SU-DHL-6 (cell line): Measurements from ENCODE around the gene ZFP69B.
A peak's percentile ranks its signal among the peaks of the same experiment; 100 is the strongest.

ENCODE experiments used
- H2AFZ ChIP-seq: fragments of 200-600 bp; sonication (generic); 2 replicates; pipeline ENCODE4 v1.6.1; 2014; ENCODE audit warnings: low read depth, mild to moderate bottlenecking, moderate library complexity, mixed read lengths, antibody characterized with exemption, low read length; ENCODE audit not compliant: severe bottlenecking
- H3F3A ChIP-seq: fragments of 200-600 bp; shearing (Covaris generic); 2 replicates; pipeline ENCODE4 v1.6.0; 2016; ENCODE audit warnings: antibody characterized with exemption, mild to moderate bottlenecking; ENCODE audit not compliant: insufficient read depth
- H3K27ac ChIP-seq: fragments of 200-600 bp; sonication (generic); 2 replicates; pipeline ENCODE4 v1.5.1; 2016; ENCODE audit warnings: low read depth, mild to moderate bottlenecking, low read length, moderate library complexity, mixed read lengths
- H3K27me3 ChIP-seq: fragments of 200-600 bp; sonication (generic), shearing (Covaris generic); 2 replicates; pipeline ENCODE4 v1.6.0; 2014; ENCODE audit warnings: mild to moderate bottlenecking, low read length
- H3K36me3 ChIP-seq: fragments of 200-600 bp; sonication (generic); 2 replicates; pipeline ENCODE4 v1.6.1; 2014; ENCODE audit warnings: mild to moderate bottlenecking, low read length, mixed read lengths
- H3K4me2 ChIP-seq: fragments of 300-600, 200-600 bp; shearing (Covaris generic), sonication (generic); 2 replicates; pipeline ENCODE4 v1.6.0; 2014; ENCODE audit warnings: low read length, low read depth, mild to moderate bottlenecking; ENCODE audit not compliant: poor library complexity, severe bottlenecking
- H3K4me3 ChIP-seq: fragments of 200-600 bp; sonication (generic); 2 replicates; pipeline ENCODE4 v1.5.1; 2014; ENCODE audit warnings: antibody characterized with exemption, low read length, mild to moderate bottlenecking, mixed read lengths; ENCODE audit not compliant: insufficient read depth, poor library complexity, severe bottlenecking
- H3K79me2 ChIP-seq: fragments of 200-600 bp; sonication (generic); 2 replicates; pipeline ENCODE4 v1.6.1; 2014; ENCODE audit warnings: mild to moderate bottlenecking, low read length, moderate library complexity; ENCODE audit not compliant: insufficient read depth
- H3K9ac ChIP-seq: fragments of 200-600 bp; sonication (generic); 2 replicates; pipeline ENCODE4 v1.7.0; 2014; ENCODE audit warnings: mild to moderate bottlenecking, low read length
- H3K9me2 ChIP-seq: fragments of 200-600 bp; sonication (generic); replicated peaks from 2 replicates; pipeline ENCODE4 v1.6.1; 2014; ENCODE audit warnings: low read length; ENCODE audit not compliant: insufficient read depth
- H3K9me3 ChIP-seq: fragments of 200-600 bp; sonication (generic); 2 replicates; pipeline ENCODE4 v1.6.1; 2014; ENCODE audit warnings: low read length, mixed read lengths; ENCODE audit not compliant: insufficient read depth
- H4K20me1 ChIP-seq: fragments of 200-600 bp; sonication (generic); 2 replicates; pipeline ENCODE4 v1.6.1; 2014; ENCODE audit warnings: low read depth, mild to moderate bottlenecking, antibody characterized with exemption, low read length, moderate library complexity, mixed read lengths
- CTCF ChIP-seq: fragments of 200-600 bp; sonication (generic); IDR thresholded peaks from one replicate; pipeline ENCODE4 v1.5.1; 2017; ENCODE audit warnings: antibody characterized with exemption, mild to moderate bottlenecking, low read length, moderate library complexity; ENCODE audit not compliant: insufficient read depth, poor library complexity, severe bottlenecking
- EZH2phosphoT487 ChIP-seq: fragments of 200-600 bp; sonication (generic), shearing (Covaris generic); conservative IDR thresholded peaks from 2 replicates; pipeline ENCODE4 v1.6.1; 2018; ENCODE audit warnings: mild to moderate bottlenecking, antibody characterized with exemption, low read length, moderate library complexity, mixed read lengths

ZFP69B gene

GRCh38 chr1:40439247-40439646 lies 11.0 kb upstream of the ZFP69B start:
- Histone ChIP-seq H3K4me2 (no peak overlapping the region), H4K20me1 (no peaks in the 10 kb centered on the region), H3K79me2 (no peaks in the 10 kb centered on the region), H3K9me2 (no peaks in the 10 kb centered on the region), H3K36me3 (no peaks in the 10 kb centered on the region), H3K27me3 (no peaks in the 10 kb centered on the region), H3K9me3 (no peaks in the 10 kb centered on the region), H3K27ac (no peak overlapping the region), H3F3A (no peaks in the 10 kb centered on the region), H3K9ac (no peak overlapping the region), H2AFZ (no peak overlapping the region), H3K4me3 (no peak overlapping the region)
- TF ChIP-seq EZH2phosphoT487 (no peak), CTCF (no peak)

GRCh38 chr1:40450495-40451237 lies 390 bp downstream of the ZFP69B start:
- peak overlapping the region; percentile 81 for H3K4me2 ChIP-seq
- no peaks in the 10 kb centered on the region for H4K20me1 ChIP-seq
- peak overlapping the region; percentile 97 for H2AFZ ChIP-seq
- peak overlapping the region; percentile 79 for H3K27ac ChIP-seq
- peaks cover 18% of the 10 kb centered on the region; the same call in 1 of the 2 replicates for H3K9me3 ChIP-seq
- H3K36me3 ChIP-seq, result peaks cover 18% of the 10 kb centered on the region
- TF ChIP-seq CTCF, result no peak
- TF ChIP-seq EZH2phosphoT487, result no peak
- peaks cover 14% of the 10 kb centered on the region; the same call in 1 of the 2 replicates for H3K79me2 ChIP-seq
- H3K4me3 ChIP-seq, result peak overlapping the region; percentile 68
- H3K9me2 ChIP-seq, result no peaks in the 10 kb centered on the region
- H3K27me3 ChIP-seq, result no peaks in the 10 kb centered on the region
- no peaks in the 10 kb centered on the region; the same call in 1 of the 2 replicates for H3F3A ChIP-seq
- peak overlapping the region; percentile 74 for H3K9ac ChIP-seq

GRCh38 chr1:40451238-40451585 lies 936 bp downstream of the ZFP69B start:
- H3K4me2 ChIP-seq, result peak overlapping the region; percentile 81
- peaks cover 21% of the 10 kb centered on the region for H3K36me3 ChIP-seq
- peaks cover 13% of the 10 kb centered on the region; the same call in 1 of the 2 replicates for H3K9me3 ChIP-seq
- H3F3A ChIP-seq, result no peaks in the 10 kb centered on the region; the same call in 1 of the 2 replicates
- peak overlapping the region; percentile 74 for H3K9ac ChIP-seq
- peaks cover 14% of the 10 kb centered on the region; the same call in 1 of the 2 replicates for H3K79me2 ChIP-seq
- no peaks in the 10 kb centered on the region for H3K27me3 ChIP-seq
- H2AFZ ChIP-seq, result peak overlapping the region; percentile 97
- H3K4me3 ChIP-seq, result peak overlapping the region; percentile 68
- TF ChIP-seq CTCF, result no peak
- no peak for TF ChIP-seq EZH2phosphoT487
- H4K20me1 ChIP-seq, result no peaks in the 10 kb centered on the region
- H3K27ac ChIP-seq, result peak overlapping the region; percentile 79
- H3K9me2 ChIP-seq, result no peaks in the 10 kb centered on the region
